Karpas-422 (cell line): Measurements from ENCODE around the gene CFDP1. TPM values are rescaled to one million over a fixed set of nuclear protein-coding genes. Genes with fewer than 3 reads are reported as not detected.
A peak's percentile ranks its signal among the peaks of the same experiment; 100 is the strongest.

Experiments
- DNase-seq: peaks from one replicate; pipeline ENCODE4 v3.0.0-alpha.2; 2015
- H2AFZ ChIP-seq: fragments of 200-600 bp; sonication (generic); 2 replicates; pipeline ENCODE4 v1.6.1; 2014; ENCODE audit warnings: antibody characterized with exemption, low read length, mixed read lengths
- H3K27ac ChIP-seq: fragments of 200-600 bp; sonication (generic); 2 replicates; pipeline ENCODE4 v1.5.1; 2014; ENCODE audit warnings: mild to moderate bottlenecking, low read length, moderate library complexity
- H3K27me3 ChIP-seq: fragments of 200-600 bp; sonication (generic); 2 replicates; pipeline ENCODE4 v1.6.1; 2014; ENCODE audit warnings: low read length, mixed read lengths
- H3K36me3 ChIP-seq: fragments of 200-600 bp; sonication (generic); 2 replicates; pipeline ENCODE4 v1.6.1; 2014; ENCODE audit warnings: low read length, mixed read lengths; ENCODE audit not compliant: insufficient read depth
- H3K4me1 ChIP-seq: fragments of 200-600 bp; sonication (generic); 2 replicates; pipeline ENCODE4 v1.6.1; 2014; ENCODE audit warnings: mild to moderate bottlenecking, low read length, mixed read lengths
- H3K4me2 ChIP-seq: fragments of 200-600 bp; sonication (generic); 2 replicates; pipeline ENCODE4 v1.6.1; 2014; ENCODE audit warnings: low read length, low read depth, mild to moderate bottlenecking; ENCODE audit not compliant: poor library complexity, severe bottlenecking
- H3K4me3 ChIP-seq: fragments of 200-600 bp; sonication (generic); 2 replicates; pipeline ENCODE4 v1.5.1; 2014; ENCODE audit warnings: mild to moderate bottlenecking, antibody characterized with exemption, low read length, mixed read lengths
- H3K79me2 ChIP-seq: fragments of 200-600 bp; sonication (generic); 2 replicates; pipeline ENCODE4 v1.6.1; 2014; ENCODE audit warnings: mild to moderate bottlenecking, low read length, mixed read lengths
- H3K9ac ChIP-seq: fragments of 200-600 bp; sonication (generic); 2 replicates; pipeline ENCODE4 v1.6.0; 2014; ENCODE audit warnings: low read length
- H3K9me2 ChIP-seq: fragments of 200-600 bp; sonication (generic), shearing (Covaris generic); replicated peaks from 2 replicates; pipeline ENCODE4 v1.6.0; 2014; ENCODE audit warnings: mild to moderate bottlenecking, low read length, moderate library complexity; ENCODE audit not compliant: insufficient read depth
- H3K9me3 ChIP-seq: fragments of 300-700, 200-600 bp; sonication (generic); 2 replicates; pipeline ENCODE4 v1.6.1; 2014; ENCODE audit warnings: low read length, mixed read lengths
- H4K20me1 ChIP-seq: fragments of 200-600 bp; sonication (generic); 2 replicates; pipeline ENCODE4 v1.6.1; 2014; ENCODE audit warnings: mild to moderate bottlenecking, antibody characterized with exemption, low read length, low read depth; ENCODE audit not compliant: insufficient read depth
- small RNA-seq: library from RNA; depleted of rRNA; stranded (forward); fragments of <200 nt; gene quantifications from one replicate; pipeline ENCODE3, GENCODE V24; 2014
- total RNA-seq: library from RNA; depleted of rRNA; stranded (reverse); fragments of >200 nt; shearing (Covaris generic); gene quantifications from 2 replicates; pipeline ENCODE4 v1.2.3, GENCODE V29; 2014; ENCODE audit warnings: low replicate concordance; rRNA removed

The CFDP1 gene
- total RNA-seq, 1 experiment from 2014 or later, result 33.5 TPM

- peak overlapping the region; percentile 14; the same call in 1 of the 2 replicates for H3K9ac ChIP-seq
- H3K27me3 ChIP-seq, result no peaks in the 10 kb centered on the region
Observed at GRCh38 chr16:75244225-75244809, 189.0 kb downstream of the CFDP1 start.

More at GRCh38 chr16:75244225-75244809, 189.0 kb downstream of the CFDP1 start:
- no peaks in the 10 kb centered on the region for H3K9me3 ChIP-seq
- H3K36me3 ChIP-seq, result no peaks in the 10 kb centered on the region
- H3K9me2 ChIP-seq, result no peaks in the 10 kb centered on the region
- DNase-seq, result no peak
- peak overlapping the region; percentile 15 for H3K4me2 ChIP-seq
- peaks cover 5% of the 10 kb centered on the region; the same call in 1 of the 2 replicates for H4K20me1 ChIP-seq
- no peak overlapping the region for H3K4me3 ChIP-seq
- H2AFZ ChIP-seq, result no peak overlapping the region
- H3K79me2 ChIP-seq, result peaks cover 54% of the 10 kb centered on the region
- H3K4me1 ChIP-seq, result peaks cover 33% of the 10 kb centered on the region
- peak overlapping the region; percentile 29; the same call in 1 of the 2 replicates for H3K27ac ChIP-seq

Small RNA genes lying within 50 kb of the gene (small RNA-seq; reads per million reads assigned to genes)
- gene RF00598 (not detected), gene RNU6-758P (not detected)

Other genes starting within 250 kb of the CFDP1 start
- gene CTRB2, start 226.3 kb downstream of the CFDP1 start, total RNA-seq, result not detected in 2 replicates
- not detected in 2 replicates for gene CTRB1, start 214.5 kb downstream of the CFDP1 start, total RNA-seq
- 9.2 and 20.5 TPM in 2 replicates for gene BCAR1, start 181.9 kb downstream of the CFDP1 start, total RNA-seq
- 32.0 and 45.9 TPM in 2 replicates for gene TMEM170A, start 31.2 kb upstream of the CFDP1 start, total RNA-seq
- gene CHST6, start 61.9 kb upstream of the CFDP1 start, total RNA-seq, result not detected in 2 replicates
- 0.76 and 0.97 TPM in 2 replicates for gene CHST5, start 102.6 kb upstream of the CFDP1 start, total RNA-seq
- gene TMEM231, start 122.7 kb upstream of the CFDP1 start, total RNA-seq, result 15.7 and 31.2 TPM in 2 replicates
- gene GABARAPL2, start 132.9 kb upstream of the CFDP1 start, total RNA-seq, result 48.8 and 88.3 TPM in 2 replicates
- 58.4 and 97.3 TPM in 2 replicates for gene ADAT1, start 189.8 kb upstream of the CFDP1 start, total RNA-seq
- 137 and 158 TPM in 2 replicates for gene KARS1, start 214.2 kb upstream of the CFDP1 start, total RNA-seq
- 50.2 and 72.0 TPM in 2 replicates for gene TERF2IP, start 214.3 kb upstream of the CFDP1 start, total RNA-seq
- not detected in 2 replicates for gene CPHXL2, start 243.5 kb upstream of the CFDP1 start, total RNA-seq